ENCODE measurements around the gene FGF16.
"Not testable (repeated sequence)": the region's sequence is repeated elsewhere in the genome, so short reads cannot be mapped to it uniquely, and the experiment has no call there.

FGF16 gene

GRCh38 chrX:77447653-77448569, 722 bp downstream of the FGF16 start:
- no peak for DNase-seq (ENCODE audit: low read depth)

- DNase-seq (ENCODE audit: low read depth), result no peak
Observed at GRCh38 chrX:77450415-77450814, 3.2 kb downstream of the FGF16 start.

GRCh38 chrX:77450996-77451395, 3.8 kb downstream of the FGF16 start:
- no peak for DNase-seq (ENCODE audit: low read depth)

GRCh38 chrX:77453190-77453589, 6.0 kb downstream of the FGF16 start:
- DNase-seq (ENCODE audit: low read depth), result no peak

GRCh38 chrX:77455437-77455836, 8.2 kb downstream of the FGF16 start:
- DNase-seq (ENCODE audit: low read depth), result no peak

- DNase-seq (ENCODE audit: low read depth), result no peak
Observed at GRCh38 chrX:77484045-77484444, 36.9 kb downstream of the FGF16 start.

- no peak for DNase-seq (ENCODE audit: low read depth)
Observed at GRCh38 chrX:77493677-77494553, 46.7 kb downstream of the FGF16 start.

GRCh38 chrX:77500164-77500563, 53.0 kb downstream of the FGF16 start:
- not testable (repeated sequence) for DNase-seq (ENCODE audit: low read depth)

- no peak for DNase-seq (ENCODE audit: low read depth)
Observed at GRCh38 chrX:77502951-77503525, 55.8 kb downstream of the FGF16 start.

- no peak for DNase-seq (ENCODE audit: low read depth)
Observed at GRCh38 chrX:77505227-77505626, 58.0 kb downstream of the FGF16 start.

Data from stimulated activated CD8-positive, alpha-beta memory T cell treated with anti-CD3 and anti-CD28 coated beads, Interleukin-12 subunit alpha, Interleukin-12 subunit beta, amount 100 ng/mL, for 1 hour (primary cell).